H1 (cell line): Measurements from ENCODE around the gene UMOD. TPM values are rescaled to one million over a fixed set of nuclear protein-coding genes. Genes with fewer than 3 reads are reported as not detected.

ENCODE experiments used
- CTCF ChIA-PET: fragments of 300-600 bp; sonication (Branson Sonifier 250); formaldehyde crosslinking; loops from one replicate; lab custom pipeline; 2021; ENCODE audit not compliant: partially characterized antibody; lab: Charles Lee
- POLR2A ChIA-PET: fragments of 300-600 bp; sonication (Branson Sonifier 250); formaldehyde crosslinking; loops from one replicate; lab custom pipeline; 2021; ENCODE audit warnings: inconsistent platforms; ENCODE audit not compliant: partially characterized antibody; lab: Charles Lee
- DNase-seq, 2 experiments: peaks; one replicate each; pipeline versions ENCODE4 v3.0.0 to v3.0.0-alpha.2; 2010 to 2022; ENCODE audit warnings: low spot score in 2 of 2, low read depth in 1 of 2, mixed read lengths in 1 of 2
- FAIRE-seq: peaks from 2 replicates; lab custom pipeline; 2011; peaks lifted over from hg19 to GRCh38; lab: Jason Lieb, UNC
- H2AFZ ChIP-seq: 2 replicates; pipeline ENCODE4 v1.8.1; 2012; ENCODE audit warnings: low read length, inconsistent platforms
- H2AK5ac ChIP-seq: 2 replicates; pipeline ENCODE4 v1.6.1; 2013; ENCODE audit warnings: low read depth, low read length
- H2BK120ac ChIP-seq: replicated peaks from 2 replicates; pipeline ENCODE3; 2013; ENCODE audit warnings: low read depth, low read length, inconsistent platforms
- H2BK12ac ChIP-seq: 2 replicates; pipeline ENCODE4 v1.6.1; 2013; ENCODE audit warnings: low read depth, low read length
- H2BK15ac ChIP-seq: 2 replicates; pipeline ENCODE4 v1.6.1; 2013; ENCODE audit warnings: low read length
- H2BK20ac ChIP-seq: 2 replicates; pipeline ENCODE4 v1.6.1; 2013; ENCODE audit warnings: low read length
- H2BK5ac ChIP-seq: 2 replicates; pipeline ENCODE4 v1.6.1; 2013; ENCODE audit warnings: low read depth, low read length
- H3K14ac ChIP-seq: 2 replicates; pipeline ENCODE4 v1.6.1; 2013; ENCODE audit warnings: inconsistent platforms; ENCODE audit not compliant: insufficient read length
- H3K18ac ChIP-seq: 2 replicates; pipeline ENCODE4 v1.6.1; 2013; ENCODE audit warnings: low read length; ENCODE audit errors: extremely low read depth
- H3K23ac ChIP-seq: 2 replicates; pipeline ENCODE4 v1.6.1; 2013; ENCODE audit warnings: inconsistent platforms; ENCODE audit not compliant: insufficient read length
- H3K23me2 ChIP-seq: 2 replicates; pipeline ENCODE4 v1.6.1; 2013; ENCODE audit warnings: low read depth, low read length
- H3K27ac ChIP-seq: 2 replicates; pipeline ENCODE4 v1.6.1; 2011; ENCODE audit warnings: low read depth, low read length, inconsistent platforms
- H3K27me3 ChIP-seq, 4 experiments: replicated peaks in 1 of 4; 1 replicate in 1 of 4; 2 replicates in 3 of 4; pipeline versions ENCODE4 v1.6.1 to v1.8.1; 2011 to 2013; ENCODE audit warnings: low read length in 3 of 4, mild to moderate bottlenecking in 3 of 4, inconsistent platforms in 2 of 4, mixed read lengths in 2 of 4, moderate library complexity in 1 of 4; ENCODE audit not compliant: control insufficient read depth in 3 of 4, insufficient read depth in 3 of 4; ENCODE audit errors: extremely low read depth in 1 of 4
- H3K36me3 ChIP-seq, 4 experiments: 2 replicates each; pipeline versions ENCODE4 v1.6.1 to v1.8.1; 2011 to 2013; ENCODE audit warnings: mild to moderate bottlenecking in 4 of 4, low read length in 3 of 4, moderate library complexity in 2 of 4, control low read depth in 1 of 4, inconsistent platforms in 1 of 4; ENCODE audit not compliant: insufficient read depth in 4 of 4, control insufficient read depth in 2 of 4
- H3K4ac ChIP-seq: replicated peaks from 2 replicates; pipeline ENCODE3; 2013; ENCODE audit warnings: low read length, low read depth, mixed read lengths, inconsistent platforms; ENCODE audit not compliant: insufficient read length
- H3K4me1 ChIP-seq, 4 experiments: replicated peaks in 1 of 4; 1 replicate in 1 of 4; 2 replicates in 3 of 4; pipeline versions ENCODE4 v1.6.1 to v1.8.1; 2011 to 2013; ENCODE audit warnings: low read length in 3 of 4, inconsistent platforms in 2 of 4, mixed read lengths in 1 of 4; ENCODE audit not compliant: insufficient read depth in 4 of 4, control insufficient read depth in 3 of 4
- H3K4me2 ChIP-seq, 2 experiments: 2 replicates each; pipeline versions ENCODE4 v1.6.1 to v1.8.1; 2011 to 2013; ENCODE audit warnings: low read depth in 2 of 2, low read length in 2 of 2, control low read depth in 1 of 2, inconsistent platforms in 1 of 2, mild to moderate bottlenecking in 1 of 2; ENCODE audit not compliant: insufficient read depth in 1 of 2
- H3K4me3 ChIP-seq, 4 experiments: fragments of 200-600, 300-600 bp in 1 of 4; sonication (generic), shearing (Covaris generic), sonication (Bioruptor Twin) in 1 of 4; 2 replicates each; pipeline versions ENCODE4 v1.5.1 to v1.8.1; 2011 to 2016; ENCODE audit warnings: low read length in 4 of 4, low read depth in 3 of 4, control low read depth in 2 of 4, inconsistent platforms in 2 of 4, mild to moderate bottlenecking in 2 of 4, mixed read lengths in 1 of 4, moderate library complexity in 1 of 4; ENCODE audit not compliant: insufficient read depth in 2 of 4; ENCODE audit errors: extremely low read depth in 1 of 4
- H3K56ac ChIP-seq: replicated peaks from 2 replicates; pipeline ENCODE3; 2013; ENCODE audit warnings: low read depth, mild to moderate bottlenecking, mixed read lengths, low read length, inconsistent platforms; ENCODE audit not compliant: insufficient read length
- H3K79me1 ChIP-seq: 2 replicates; pipeline ENCODE4 v1.6.1; 2013; ENCODE audit warnings: low read depth, low read length, control low read depth
- H3K79me2 ChIP-seq, 2 experiments: 2 replicates each; pipeline versions ENCODE4 v1.6.1 to v1.8.1; 2012 to 2013; ENCODE audit warnings: low read length in 2 of 2, mild to moderate bottlenecking in 2 of 2, inconsistent platforms in 1 of 2; ENCODE audit not compliant: insufficient read depth in 2 of 2, control insufficient read depth in 1 of 2
- H3K9ac ChIP-seq, 4 experiments: replicated peaks in 1 of 4; 1 replicate in 1 of 4; 2 replicates in 3 of 4; pipeline versions ENCODE4 v1.6.1 to v1.8.1; 2011 to 2013; ENCODE audit warnings: low read depth in 3 of 4, low read length in 3 of 4, control low read depth in 2 of 4, mild to moderate bottlenecking in 2 of 4, moderate library complexity in 2 of 4, inconsistent platforms in 1 of 4; ENCODE audit errors: extremely low read depth in 1 of 4
- H3K9me3 ChIP-seq, 2 experiments: 2 replicates each; pipeline versions ENCODE4 v1.6.1 to v1.8.1; 2012 to 2013; ENCODE audit warnings: mild to moderate bottlenecking in 2 of 2, moderate library complexity in 2 of 2, control low read depth in 1 of 2, inconsistent platforms in 1 of 2, low read depth in 1 of 2, low read length in 1 of 2, mixed read lengths in 1 of 2; ENCODE audit not compliant: insufficient read depth in 2 of 2
- H4K20me1 ChIP-seq, 2 experiments: replicated peaks in 1 of 2; 2 replicates each; pipeline versions ENCODE3 to v1.8.1; 2011 to 2013; ENCODE audit warnings: inconsistent platforms in 2 of 2, low read length in 2 of 2, mild to moderate bottlenecking in 1 of 2; ENCODE audit not compliant: insufficient read depth in 2 of 2, control insufficient read depth in 1 of 2
- H4K5ac ChIP-seq: 2 replicates; pipeline ENCODE4 v1.6.1; 2013; ENCODE audit warnings: low read length, low read depth, mixed read lengths, inconsistent platforms; ENCODE audit not compliant: insufficient read length
- H4K8ac ChIP-seq: 2 replicates; pipeline ENCODE4 v1.8.0; 2013; ENCODE audit warnings: mild to moderate bottlenecking, moderate library complexity, low read length, inconsistent platforms; ENCODE audit not compliant: insufficient read depth; ENCODE audit errors: extremely low read depth
- H4K91ac ChIP-seq: replicated peaks from 2 replicates; pipeline ENCODE3; 2013; ENCODE audit warnings: low read length, mixed read lengths, inconsistent platforms; ENCODE audit not compliant: insufficient read length
- FOSL1 ChIP-seq: IDR thresholded peaks from 2 replicates; pipeline ENCODE4 v1.6.1; 2011; ENCODE audit warnings: mild to moderate bottlenecking, low read depth, low read length, moderate library complexity; ENCODE audit not compliant: insufficient read depth
- KDM4A ChIP-seq: IDR thresholded peaks from one replicate; pipeline ENCODE4 v1.7.1; 2012; ENCODE audit warnings: low read depth, mild to moderate bottlenecking, moderate library complexity, low read length, inconsistent platforms; ENCODE audit not compliant: severe bottlenecking
- MAX ChIP-seq: IDR thresholded peaks from 2 replicates; pipeline ENCODE4 v1.6.1; 2012; ENCODE audit warnings: inconsistent platforms
- RAD21 ChIP-seq, 2 experiments: IDR thresholded peaks in 1 of 2; conservative IDR thresholded peaks in 1 of 2; 2 replicates each; pipeline ENCODE4 v1.6.1; 2011; ENCODE audit warnings: low read depth in 2 of 2, low read length in 2 of 2, improper control_type of control experiment in 1 of 2, inconsistent platforms in 1 of 2, mild to moderate bottlenecking in 1 of 2, moderate library complexity in 1 of 2
- USF2 ChIP-seq: IDR thresholded peaks from 2 replicates; pipeline ENCODE4 v1.6.1; 2011; ENCODE audit warnings: low read length, improper control_type of control experiment
- WGBS, 2 experiments: shearing (Covaris generic) in 1 of 2; methylation state at CpG; one replicate each; pipeline versions ENCODE4 v1.1.6 to v1.1.7; 2013 to 2015; ENCODE audit warnings: low lambda C conversion rate in 2 of 2, mixed read lengths in 2 of 2, inconsistent platforms in 1 of 2, low coverage in 1 of 2, missing lambda C conversion rate in 1 of 2; ENCODE audit not compliant: insufficient replicate concordance in 2 of 2, insufficient coverage in 1 of 2, insufficient read length in 1 of 2; ENCODE audit errors: extremely low coverage in 1 of 2, missing lambda C conversion rate in 1 of 2; 5-methylcytosine and 5-hydroxymethylcytosine counted together
- polyA plus RNA-seq, 7 experiments: library from polyadenylated mRNA; depleted of rRNA in 3 of 7; stranded (reverse) in 5 of 7; unstranded in 2 of 7; fragments of >200 nt in 5 of 7; fragments of 200-250 nt in 2 of 7; gene quantifications; 1 replicate in 5 of 7; 2 replicates in 1 of 7; 4 replicates in 1 of 7; pipeline versions ENCODE4 v1.2.1 to v1.2.3, GENCODE V29; 2011 to 2013; ENCODE audit warnings: missing spikeins in 2 of 7, mixed read lengths in 2 of 7
- total RNA-seq: library from RNA; stranded (reverse); fragmentation: NEBNext Ultra II Directional; extraction: Animal tissue kit (Norgen Biotek cat#: 25700); gene quantifications from 2 replicates; pipeline ENCODE4 v1.2.1, GENCODE V29; 2021

Gene UMOD
- total and polyA plus RNA-seq, 2 of the 8 experiments (the other 6 are each of a cell fraction or from before 2014, with no cell fraction given), result not detected

- Histone ChIP-seq H2BK20ac (no peak overlapping the region), H4K91ac (peak overlapping the region; percentile 88), H3K79me1 (no peaks in the 10 kb centered on the region; the same call in 1 of the 2 replicates), H2BK15ac (no peak overlapping the region), H3K79me2 (no peaks in the 10 kb centered on the region), H3K14ac (no peak overlapping the region), H4K5ac (peak overlapping the region; percentile 94), H3K27ac (no peak overlapping the region), H3K56ac (no peak overlapping the region), H2AFZ (peak overlapping the region; percentile 98), H2AK5ac (no peak overlapping the region), H3K36me3 (no peaks in the 10 kb centered on the region), H3K18ac (peak overlapping the region; percentile 71; the same call in 1 of the 2 replicates), H4K8ac (peak overlapping the region; percentile 4; the same call in 1 of the 2 replicates), H2BK12ac (peak overlapping the region; percentile 71; the same call in 1 of the 2 replicates), H3K4ac (no peak overlapping the region), H3K9me3 (no peaks in the 10 kb centered on the region), H2BK5ac (no peak overlapping the region; the same call in 1 of the 2 replicates), H3K9ac (no peak overlapping the region), H3K27me3 (no peaks in the 10 kb centered on the region), H3K23ac (no peak overlapping the region), H2BK120ac (no peak overlapping the region), H3K4me3 (peak overlapping the region; percentile 20 to 57 (median 27); a peak in 5 of 8 replicates), H3K4me2 (peak overlapping the region; percentile 66 to 75), H4K20me1 (peaks cover 0 to 4% of the 10 kb centered on the region in 2 experiments), H3K23me2 (peaks cover 6% of the 10 kb centered on the region; the same call in 1 of the 2 replicates), H3K4me1 (peaks cover 0 to 5% (median 2%) of the 10 kb centered on the region in 4 experiments; a peak in 4 of 7 replicates)
- POLR2A ChIA-PET, result interaction anchor here (1.1 kb wide), 2 partner anchors 477 to 831 kb away, joined by 3 read pairs; no protein-coding TSS in a partner anchor
- CTCF ChIA-PET, result interaction anchor here (0.6 to 7.6 kb wide), 30 partner anchors 9 to 824 kb away, joined by 3 to 114 read pairs (median 4); partner anchors contain the start of gene UMOD
- peak; percentile 43 to 89 for DNase-seq
- FAIRE-seq, result peak; percentile 62
- WGBS, 2 experiments, result 55% methylated on average over 30 of the region's 30 CpGs; no CpG with 5 or more reads in 1 of the 2 experiments
- peak; percentile 36 for TF ChIP-seq MAX
- peak; percentile 72 for TF ChIP-seq USF2
- TF ChIP-seq FOSL1, result no peak
- peak; percentile 66 to 73 for TF ChIP-seq RAD21 (IDR thresholded peaks at IDR 0.05 in 1 of 2, conservative IDR thresholded peaks at IDR 0.05 in 1 of 2; ENCODE audit: low read depth in 2 of 2, low read length in 2 of 2)
- TF ChIP-seq KDM4A, result peak; percentile 34
These were observed 33.6 kb upstream of the UMOD start for GRCh38 chr16:20385844-20386832.
